Stimulated activated CD8-positive, alpha-beta memory T cell treated with anti-CD3 and anti-CD28 coated beads, Interleukin-15, amount 100 ng/mL, for 1 hour (primary cell): ENCODE data around the gene FAT3.

Source experiments
- DNase-seq: peaks from one replicate; pipeline ENCODE4 v3.0.0-alpha.2; 2020; ENCODE audit warnings: low read depth

FAT3 gene

GRCh38 chr11:92227959-92228935 lies 3.6 kb downstream of the FAT3 start:
- DNase-seq, result no peak

GRCh38 chr11:92236856-92237255 lies 12.2 kb downstream of the FAT3 start:
- no peak for DNase-seq

DNA sequence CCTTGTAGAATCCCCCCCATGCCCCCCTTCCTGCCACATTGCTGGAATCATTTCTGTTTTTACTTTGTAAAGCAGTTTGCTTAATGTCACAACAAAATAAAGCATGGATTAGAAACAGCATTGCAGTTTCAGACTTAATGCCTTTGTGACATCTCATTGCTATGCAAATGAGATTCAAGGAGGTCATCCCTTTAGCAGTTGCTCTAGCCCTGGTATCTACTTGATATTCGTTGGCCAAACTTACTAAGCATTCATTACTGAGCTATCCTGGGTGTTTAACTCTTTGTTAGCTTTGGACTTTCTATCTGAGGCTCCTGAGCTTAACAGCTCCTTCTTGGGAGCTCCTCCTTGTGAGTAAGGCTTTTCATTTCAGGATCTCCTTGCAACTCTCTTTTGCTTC lies 16.3 kb downstream of the FAT3 start:
- no peak for DNase-seq

- no peak for DNase-seq
Measured at GRCh38 chr11:92245700-92246271, 21.2 kb downstream of the FAT3 start.

DNA sequence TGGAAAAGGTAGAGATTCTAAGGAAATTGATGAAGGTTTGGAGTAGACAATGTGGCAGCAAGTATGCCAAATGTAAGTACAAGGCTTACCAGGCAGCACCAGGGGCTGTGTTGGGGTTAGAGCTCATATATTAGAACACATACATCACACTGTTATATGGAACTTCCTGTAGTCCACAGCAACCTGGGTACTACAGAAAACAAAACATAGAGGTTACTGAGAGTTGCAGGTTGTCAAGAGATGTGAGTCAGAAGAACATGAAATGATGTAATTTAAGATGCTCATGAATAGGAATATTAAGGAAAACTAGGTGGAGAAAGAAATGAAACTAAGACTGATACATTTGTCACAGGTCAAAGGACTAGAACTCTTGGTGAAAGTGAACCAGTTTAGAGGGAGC lies 22.0 kb downstream of the FAT3 start:
- no peak for DNase-seq

- no peak for DNase-seq
Measured at GRCh38 chr11:92249156-92249753, 24.6 kb downstream of the FAT3 start.

DNA sequence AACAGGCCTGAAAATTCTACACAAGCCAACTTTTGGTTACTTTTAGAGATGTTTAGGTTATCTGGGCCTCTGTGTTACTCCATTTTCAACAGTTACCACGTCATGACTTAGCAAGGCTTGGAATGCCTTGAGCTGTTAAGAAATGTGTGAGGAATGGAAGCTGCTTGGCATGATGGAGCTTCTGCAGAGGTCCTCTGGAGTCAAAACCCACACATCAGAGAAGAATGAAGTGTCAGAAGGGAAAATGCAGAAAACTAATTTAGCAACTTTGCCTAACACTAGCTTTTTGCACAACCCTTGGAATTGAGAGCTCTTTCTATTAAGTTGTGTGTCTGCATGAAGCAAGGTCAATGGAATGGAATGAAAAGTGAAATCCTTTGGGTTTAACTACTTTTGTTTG lies 27.4 kb downstream of the FAT3 start:
- no peak for DNase-seq

GRCh38 chr11:92253421-92253820 lies 28.8 kb downstream of the FAT3 start:
- no peak for DNase-seq

GRCh38 chr11:92253945-92254344 lies 29.3 kb downstream of the FAT3 start:
- no peak for DNase-seq

- no peak for DNase-seq
Measured at GRCh38 chr11:92257536-92257935, 32.9 kb downstream of the FAT3 start.

- no peak for DNase-seq
Measured at GRCh38 chr11:92259861-92260260, 35.2 kb downstream of the FAT3 start.

DNA sequence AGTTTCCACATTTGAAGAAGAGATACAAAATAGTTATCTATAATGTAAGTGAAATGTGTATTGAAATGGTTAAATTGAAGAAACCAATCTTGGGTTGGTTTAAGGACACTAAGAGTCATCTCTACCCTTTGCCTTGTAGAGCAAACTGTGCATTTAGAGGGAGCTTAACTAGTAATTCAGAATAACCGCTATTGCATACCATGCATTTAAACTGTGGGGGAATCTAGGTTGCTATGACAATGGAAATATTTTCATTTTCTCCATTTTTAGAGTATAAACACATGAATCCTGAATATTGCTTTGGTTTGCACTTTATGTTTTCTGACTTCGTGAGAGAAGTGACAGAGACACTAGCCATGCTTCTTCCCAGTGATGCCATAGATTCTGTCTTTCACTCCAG lies 39.7 kb downstream of the FAT3 start:
- no peak for DNase-seq

- DNase-seq, result no peak
Measured at GRCh38 chr11:92266806-92267205, 42.2 kb downstream of the FAT3 start.

DNA sequence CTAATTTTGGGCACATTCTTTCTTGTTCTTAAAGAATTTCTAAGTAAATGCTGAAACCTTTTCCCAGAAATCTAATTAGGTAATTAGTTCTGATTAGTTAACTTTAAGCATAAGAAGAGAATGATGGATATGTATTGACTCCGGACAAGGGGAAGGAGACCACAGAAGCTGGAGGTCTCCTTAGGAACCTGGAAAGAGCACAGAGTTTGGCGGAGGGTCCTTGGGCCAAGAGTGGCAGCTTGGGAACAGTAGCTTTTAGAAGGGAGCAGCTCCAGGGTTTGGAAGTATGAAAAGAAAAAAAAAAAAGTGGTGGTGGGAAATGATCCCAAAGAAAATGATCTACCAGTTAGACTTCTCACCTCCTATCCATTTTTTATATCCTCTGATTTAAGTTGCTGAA lies 42.7 kb downstream of the FAT3 start:
- no peak for DNase-seq

DNA sequence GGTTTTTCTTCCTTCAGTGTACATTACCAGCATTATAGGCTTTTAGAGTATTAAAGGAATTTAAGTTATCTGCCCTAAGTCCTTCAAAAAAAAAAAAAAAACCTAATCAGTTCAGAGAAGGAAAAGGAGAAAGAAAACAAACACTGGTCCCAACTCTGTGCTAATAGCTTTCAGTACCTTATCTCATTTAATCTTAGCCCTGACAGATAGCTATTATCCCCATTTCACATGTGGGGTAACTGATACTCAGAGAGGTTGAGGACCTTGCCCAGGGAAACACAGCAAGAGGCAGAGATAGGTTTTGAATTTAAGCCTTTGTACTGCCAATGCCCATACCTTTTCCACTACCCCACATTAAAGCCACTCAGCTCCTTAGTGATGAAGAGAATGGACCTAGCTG lies 43.4 kb downstream of the FAT3 start:
- no peak for DNase-seq

- DNase-seq, result no peak
Measured at GRCh38 chr11:92268546-92268945, 43.9 kb downstream of the FAT3 start.

DNA sequence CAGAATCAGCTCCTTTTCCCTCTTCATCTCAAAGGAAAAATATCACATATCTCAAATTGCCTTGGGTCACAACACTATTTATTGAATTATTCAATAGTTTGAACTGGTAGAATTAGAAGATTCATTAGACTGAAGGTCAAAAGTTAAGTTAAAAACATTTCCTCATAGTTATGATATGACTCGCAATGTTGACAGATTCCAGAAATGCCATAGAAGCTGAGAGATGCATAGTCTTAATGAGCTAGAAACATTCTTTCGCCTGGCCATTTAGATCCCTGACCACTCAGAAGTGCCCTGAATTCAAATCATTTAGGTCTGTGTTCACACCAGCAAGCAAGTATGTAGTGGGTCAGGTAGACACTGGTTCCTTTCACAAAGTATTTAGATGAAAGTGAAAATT lies 44.4 kb downstream of the FAT3 start:
- DNase-seq, result no peak

GRCh38 chr11:92269841-92270240 lies 45.2 kb downstream of the FAT3 start:
- DNase-seq, result no peak

- DNase-seq, result no peak
Measured at GRCh38 chr11:92272651-92273050, 48.0 kb downstream of the FAT3 start.
